Suprapubic skin (tissue), 4 donors: ENCODE data around the gene CDH4.

Experiments used
- POLR2A ChIP-seq, 2 donors: fragments of 450-650 bp; IDR thresholded peaks; one replicate each; pipeline ENCODE4 v1.6.1; 2017; ENCODE audit warnings: antibody characterized with exemption in 2 of 2, mild to moderate bottlenecking in 2 of 2, moderate library complexity in 2 of 2
- POLR2AphosphoS5 ChIP-seq, 3 donors: sonication (generic); formaldehyde crosslinking; IDR thresholded peaks; one replicate each; pipeline ENCODE4 v1.6.1; 2017; ENCODE audit warnings: antibody characterized with exemption in 3 of 3
- TF ChIP-seq, protein P1 (sequence below), 2 donors: fragments of 200-600 bp in 1 of 2; fragments of 450-650 bp in 1 of 2; sonication (generic) in 1 of 2; IDR thresholded peaks; one replicate each; pipeline ENCODE4 v1.5.1; 2016 to 2019; ENCODE audit warnings: antibody characterized with exemption in 2 of 2, mild to moderate bottlenecking in 1 of 2, moderate library complexity in 1 of 2

DNA sequence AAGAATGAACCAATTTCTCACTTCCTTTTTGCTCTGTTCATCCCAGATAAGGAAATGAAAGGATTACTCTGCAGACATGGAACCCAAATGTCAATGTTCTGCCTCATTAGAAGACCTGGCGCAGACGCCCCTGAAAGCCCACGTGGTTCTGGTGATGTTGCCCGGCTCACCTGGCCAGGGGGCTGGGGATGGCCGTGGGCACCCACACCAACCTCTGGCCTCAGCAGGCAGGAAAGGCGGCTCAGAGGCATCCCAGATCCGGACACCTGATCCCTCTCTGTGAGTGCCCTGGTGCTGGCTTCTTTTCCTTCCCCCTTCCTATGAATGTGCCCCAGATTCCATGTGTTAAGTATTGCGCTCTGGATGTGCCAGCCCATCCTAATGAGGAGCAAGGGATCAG is 33.6 kb downstream of the CDH4 start:
- TF ChIP-seq POLR2A (IDR thresholded peaks at IDR 0.05) (no peak), POLR2AphosphoS5 (IDR thresholded peaks at IDR 0.05) (no peak)
- TF ChIP-seq, protein P1, sequence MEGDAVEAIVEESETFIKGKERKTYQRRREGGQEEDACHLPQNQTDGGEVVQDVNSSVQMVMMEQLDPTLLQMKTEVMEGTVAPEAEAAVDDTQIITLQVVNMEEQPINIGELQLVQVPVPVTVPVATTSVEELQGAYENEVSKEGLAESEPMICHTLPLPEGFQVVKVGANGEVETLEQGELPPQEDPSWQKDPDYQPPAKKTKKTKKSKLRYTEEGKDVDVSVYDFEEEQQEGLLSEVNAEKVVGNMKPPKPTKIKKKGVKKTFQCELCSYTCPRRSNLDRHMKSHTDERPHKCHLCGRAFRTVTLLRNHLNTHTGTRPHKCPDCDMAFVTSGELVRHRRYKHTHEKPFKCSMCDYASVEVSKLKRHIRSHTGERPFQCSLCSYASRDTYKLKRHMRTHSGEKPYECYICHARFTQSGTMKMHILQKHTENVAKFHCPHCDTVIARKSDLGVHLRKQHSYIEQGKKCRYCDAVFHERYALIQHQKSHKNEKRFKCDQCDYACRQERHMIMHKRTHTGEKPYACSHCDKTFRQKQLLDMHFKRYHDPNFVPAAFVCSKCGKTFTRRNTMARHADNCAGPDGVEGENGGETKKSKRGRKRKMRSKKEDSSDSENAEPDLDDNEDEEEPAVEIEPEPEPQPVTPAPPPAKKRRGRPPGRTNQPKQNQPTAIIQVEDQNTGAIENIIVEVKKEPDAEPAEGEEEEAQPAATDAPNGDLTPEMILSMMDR (IDR thresholded peaks at IDR 0.05): no peak
